Suppressor macrophage treated with lipopolysaccharide for 4 hours (primary cell): ENCODE measurements around the gene CACNA1G.
A peak's percentile ranks its signal among the peaks of the same experiment; 100 is the strongest.

Source experiments
- DNase-seq: peaks from one replicate; pipeline ENCODE4 v3.0.0-alpha.2; 2020

The CACNA1G gene

GRCh38 chr17:50660042-50660886 is 99.7 kb downstream of the CACNA1G start:
- peak; percentile 48 for DNase-seq

- DNase-seq: no peak
These were observed 100.4 kb downstream of the CACNA1G start for GRCh38 chr17:50660887-50661345.

GRCh38 chr17:50661348-50661747 is 100.8 kb downstream of the CACNA1G start:
- DNase-seq: no peak

- DNase-seq: peak; percentile 79
These were observed 101.4 kb downstream of the CACNA1G start for GRCh38 chr17:50661795-50662391.

- no peak for DNase-seq
These were observed 102.2 kb downstream of the CACNA1G start for GRCh38 chr17:50662632-50663225.

GRCh38 chr17:50663812-50664374 is 103.4 kb downstream of the CACNA1G start:
- no peak for DNase-seq

GRCh38 chr17:50664788-50665458 is 104.4 kb downstream of the CACNA1G start:
- no peak for DNase-seq

- no peak for DNase-seq
These were observed 105.3 kb downstream of the CACNA1G start for GRCh38 chr17:50665838-50666237.

- DNase-seq: no peak
These were observed 105.8 kb downstream of the CACNA1G start for GRCh38 chr17:50666316-50666715.

- DNase-seq: no peak
These were observed 106.9 kb downstream of the CACNA1G start for GRCh38 chr17:50667259-50668024.

GRCh38 chr17:50668025-50668837 is 107.7 kb downstream of the CACNA1G start:
- no peak for DNase-seq

- no peak for DNase-seq
These were observed 108.5 kb downstream of the CACNA1G start for GRCh38 chr17:50668838-50669581.

- no peak for DNase-seq
These were observed 111.6 kb downstream of the CACNA1G start for GRCh38 chr17:50672071-50672470.

GRCh38 chr17:50672831-50673551 is 112.5 kb downstream of the CACNA1G start:
- DNase-seq: no peak

GRCh38 chr17:50675190-50675589 is 114.7 kb downstream of the CACNA1G start:
- DNase-seq: no peak

GRCh38 chr17:50675627-50676026 is 115.1 kb downstream of the CACNA1G start:
- no peak for DNase-seq

- no peak for DNase-seq
These were observed 115.8 kb downstream of the CACNA1G start for GRCh38 chr17:50676065-50676975.
